GM18511 (cell line): ENCODE results near the gene ECM1.

ENCODE experiments used
- ATAC-seq: cut with Tn5 transposase; IDR thresholded peaks from one replicate; pipeline ENCODE4 v1.9.1; 2021; ENCODE audit warnings: mild to moderate bottlenecking, moderate library complexity; ENCODE audit not compliant: unreplicated experiment

Gene ECM1

DNA sequence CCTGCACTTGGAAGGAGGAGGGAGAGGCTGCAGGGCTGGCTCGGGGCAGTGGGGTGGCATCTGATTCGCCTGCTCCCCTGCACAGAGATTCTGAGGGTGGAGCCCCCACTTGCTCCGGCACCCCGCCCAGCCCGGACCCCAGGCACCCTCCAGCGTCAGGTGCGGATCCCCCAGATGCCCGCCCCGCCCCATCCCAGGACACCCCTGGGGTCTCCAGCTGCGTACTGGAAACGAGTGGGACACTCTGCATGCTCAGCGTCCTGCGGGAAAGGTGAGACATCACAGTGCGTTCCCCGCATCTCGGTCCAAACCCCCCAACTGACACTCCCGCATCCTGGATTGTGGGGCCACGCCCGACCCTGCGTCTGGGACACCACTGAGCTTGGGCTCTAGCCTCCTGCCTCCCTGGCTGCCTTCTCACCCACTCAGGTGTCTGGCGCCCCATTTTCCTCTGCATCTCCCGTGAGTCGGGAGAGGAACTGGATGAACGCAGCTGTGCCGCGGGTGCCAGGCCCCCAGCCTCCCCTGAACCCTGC lies 49.2 kb downstream of the ECM1 start:
- no peak for ATAC-seq

DNA sequence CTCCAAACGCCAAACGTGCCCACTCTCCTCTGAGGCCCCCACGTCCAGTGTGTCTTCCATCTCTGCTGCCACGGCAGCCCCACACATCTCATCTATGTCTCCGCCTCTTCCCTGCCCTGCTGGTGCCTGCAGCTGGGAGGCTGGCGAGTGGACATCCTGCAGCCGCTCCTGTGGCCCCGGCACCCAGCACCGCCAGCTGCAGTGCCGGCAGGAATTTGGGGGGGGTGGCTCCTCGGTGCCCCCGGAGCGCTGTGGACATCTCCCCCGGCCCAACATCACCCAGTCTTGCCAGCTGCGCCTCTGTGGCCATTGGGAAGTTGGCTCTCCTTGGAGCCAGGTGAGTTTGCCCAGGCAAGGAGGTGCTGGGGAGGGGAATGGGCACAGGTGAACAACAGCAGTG lies 49.9 kb downstream of the ECM1 start:
- ATAC-seq = no peak

DNA sequence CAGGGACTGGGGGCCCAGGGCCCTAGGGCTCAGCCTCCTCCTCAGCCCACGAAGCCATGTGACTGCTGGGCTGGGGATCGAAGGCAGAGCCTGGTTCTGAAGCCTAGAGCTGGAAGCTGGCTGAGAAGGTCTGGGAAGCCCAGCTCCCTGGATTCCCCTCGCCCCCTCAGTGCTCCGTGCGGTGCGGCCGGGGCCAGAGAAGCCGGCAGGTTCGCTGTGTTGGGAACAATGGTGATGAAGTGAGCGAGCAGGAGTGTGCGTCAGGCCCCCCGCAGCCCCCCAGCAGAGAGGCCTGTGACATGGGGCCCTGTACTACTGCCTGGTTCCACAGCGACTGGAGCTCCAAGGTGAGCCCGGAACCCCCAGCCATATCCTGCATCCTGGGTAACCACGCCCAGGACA lies 50.4 kb downstream of the ECM1 start:
- no peak for ATAC-seq

DNA sequence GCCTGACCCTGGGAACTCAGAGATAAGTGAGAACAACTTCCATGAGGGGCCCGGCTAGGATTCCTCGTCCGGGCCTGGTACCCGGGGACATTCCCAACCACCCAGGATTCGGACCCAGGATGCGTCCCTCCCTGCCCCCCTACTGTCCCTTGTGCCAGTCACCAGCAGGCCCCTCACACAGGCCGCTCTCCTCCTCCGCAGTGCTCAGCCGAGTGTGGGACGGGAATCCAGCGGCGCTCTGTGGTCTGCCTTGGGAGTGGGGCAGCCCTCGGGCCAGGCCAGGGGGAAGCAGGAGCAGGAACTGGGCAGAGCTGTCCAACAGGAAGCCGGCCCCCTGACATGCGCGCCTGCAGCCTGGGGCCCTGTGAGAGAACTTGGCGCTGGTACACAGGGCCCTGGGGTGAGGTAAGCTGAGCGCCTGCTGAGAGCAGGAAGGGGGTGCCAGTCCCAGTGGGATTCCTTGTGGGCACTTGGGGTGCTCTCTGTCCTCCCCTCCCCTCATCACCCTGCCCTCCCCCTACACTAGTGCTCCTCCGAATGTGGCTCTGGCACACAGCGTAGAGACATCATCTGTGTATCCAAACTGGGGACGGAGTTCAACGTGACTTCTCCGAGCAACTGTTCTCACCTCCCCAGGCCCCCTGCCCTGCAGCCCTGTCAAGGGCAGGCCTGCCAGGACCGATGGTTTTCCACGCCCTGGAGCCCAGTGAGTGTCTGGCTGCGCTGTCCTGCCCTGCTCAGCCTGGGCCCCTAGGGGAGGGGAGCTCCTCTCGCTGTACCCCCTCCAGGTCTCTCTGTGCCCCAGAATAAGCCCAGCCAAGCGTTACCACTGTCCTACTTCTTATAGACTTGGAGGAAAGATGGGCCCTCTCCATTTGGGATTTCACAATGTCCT lies 51.1 kb downstream of the ECM1 start:
- ATAC-seq = no peak

DNA sequence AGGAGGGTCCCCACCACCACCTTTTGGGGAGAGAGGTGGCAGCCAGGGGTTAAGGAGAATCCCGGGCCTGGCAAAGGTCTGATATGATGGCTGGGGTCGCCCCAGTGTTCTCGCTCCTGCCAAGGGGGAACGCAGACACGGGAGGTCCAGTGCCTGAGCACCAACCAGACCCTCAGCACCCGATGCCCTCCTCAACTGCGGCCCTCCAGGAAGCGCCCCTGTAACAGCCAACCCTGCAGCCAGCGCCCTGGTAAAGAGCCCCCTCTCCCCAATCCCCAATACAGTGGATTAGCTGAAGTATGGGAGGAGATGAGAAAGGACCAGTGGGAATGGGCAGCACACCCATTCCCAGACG lies 51.7 kb downstream of the ECM1 start:
- ATAC-seq = no peak

DNA sequence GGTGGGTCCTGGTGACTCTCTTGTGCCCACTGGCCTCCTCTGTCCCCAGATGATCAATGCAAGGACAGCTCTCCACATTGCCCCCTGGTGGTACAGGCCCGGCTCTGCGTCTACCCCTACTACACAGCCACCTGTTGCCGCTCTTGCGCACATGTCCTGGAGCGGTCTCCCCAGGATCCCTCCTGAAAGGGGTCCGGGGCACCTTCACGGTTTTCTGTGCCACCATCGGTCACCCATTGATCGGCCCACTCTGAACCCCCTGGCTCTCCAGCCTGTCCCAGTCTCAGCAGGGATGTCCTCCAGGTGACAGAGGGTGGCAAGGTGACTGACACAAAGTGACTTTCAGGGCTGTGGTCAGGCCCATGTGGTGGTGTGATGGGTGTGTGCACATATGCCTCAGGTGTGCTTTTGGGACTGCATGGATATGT lies 52.1 kb downstream of the ECM1 start:
- no peak for ATAC-seq

DNA sequence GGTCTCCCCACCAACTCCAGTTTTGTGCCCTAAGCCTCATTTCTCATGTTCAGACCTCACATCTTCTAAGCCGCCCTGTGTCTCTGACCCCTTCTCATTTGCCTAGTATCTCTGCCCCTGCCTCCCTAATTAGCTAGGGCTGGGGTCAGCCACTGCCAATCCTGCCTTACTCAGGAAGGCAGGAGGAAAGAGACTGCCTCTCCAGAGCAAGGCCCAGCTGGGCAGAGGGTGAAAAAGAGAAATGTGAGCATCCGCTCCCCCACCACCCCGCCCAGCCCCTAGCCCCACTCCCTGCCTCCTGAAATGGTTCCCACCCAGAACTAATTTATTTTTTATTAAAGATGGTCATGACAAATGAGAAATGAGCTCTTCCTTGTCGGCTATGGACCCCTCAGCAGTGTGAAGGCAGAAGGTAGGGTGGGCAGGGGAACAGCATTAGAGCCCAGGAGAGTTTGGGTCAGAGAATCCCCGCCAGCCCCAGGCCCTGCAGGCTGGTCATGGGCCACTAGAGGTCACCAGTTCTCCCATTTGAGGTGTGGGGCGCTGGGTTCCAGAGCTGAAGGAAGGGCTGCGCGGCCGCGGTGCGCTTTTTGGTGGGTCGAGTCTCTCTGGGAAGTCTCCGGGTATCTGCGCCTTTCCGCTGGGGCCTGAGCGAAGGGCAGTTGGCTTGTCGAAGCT lies 52.8 kb downstream of the ECM1 start:
- peak; percentile 39 for ATAC-seq

DNA sequence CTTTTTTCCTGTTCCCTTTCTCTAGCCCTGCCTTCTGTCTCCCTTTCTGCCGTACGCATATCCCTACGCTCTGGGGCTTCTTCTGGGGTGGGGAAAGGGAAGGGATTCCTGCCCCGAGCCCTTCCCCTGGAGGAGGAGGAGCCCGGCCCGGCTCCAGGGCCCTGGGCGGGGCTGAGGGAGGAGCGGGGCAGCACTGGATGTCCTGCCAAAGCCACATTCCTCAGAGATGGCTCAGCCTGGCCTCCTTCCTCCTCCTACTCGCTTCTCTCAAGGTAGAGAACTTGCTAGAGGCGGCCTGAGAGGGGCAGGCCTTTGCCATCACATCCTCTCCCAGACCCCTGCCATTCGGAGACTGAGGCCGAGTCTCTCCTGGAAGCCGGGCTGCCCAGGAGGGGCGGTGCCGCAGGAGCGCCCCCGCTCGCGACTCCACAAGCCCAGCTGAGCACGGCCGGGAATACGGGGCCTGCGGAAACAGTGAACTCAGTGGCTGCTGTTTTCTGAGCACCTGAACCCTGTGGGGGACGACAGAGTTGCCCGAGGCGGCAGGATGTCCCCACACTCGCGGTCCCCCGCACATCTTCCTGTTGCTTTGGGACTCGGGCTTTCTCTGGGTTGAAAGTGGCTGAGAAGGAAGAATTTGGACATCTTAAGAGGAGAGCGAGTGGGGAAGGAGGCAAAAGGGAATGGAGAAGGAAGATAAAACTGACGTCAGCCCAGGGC lies 53.5 kb downstream of the ECM1 start:
- ATAC-seq = peak; percentile 19

DNA sequence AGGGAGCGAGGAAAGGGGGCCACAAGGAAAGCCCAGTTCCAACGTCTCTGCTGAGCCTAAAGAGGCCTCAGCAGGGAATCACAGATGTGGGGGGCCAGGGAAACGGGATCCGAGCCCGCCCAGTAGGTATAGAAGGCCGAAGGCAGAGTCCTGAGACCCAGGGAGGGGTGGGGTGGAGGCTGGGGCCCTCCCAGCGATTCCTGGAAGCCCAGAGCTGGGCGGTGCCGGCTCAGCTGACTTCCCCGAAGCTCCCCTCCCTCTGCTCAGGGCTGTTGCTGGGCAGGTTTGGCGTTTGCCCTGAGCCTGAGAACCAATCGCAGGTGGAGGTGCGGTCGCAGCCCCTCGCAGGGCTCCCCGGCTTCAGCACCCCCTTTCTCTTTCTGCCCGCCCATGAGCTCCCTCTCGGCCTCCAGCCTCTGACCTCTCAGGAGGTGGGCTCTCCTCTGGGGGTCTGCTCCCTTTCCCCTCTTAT lies 54.1 kb downstream of the ECM1 start:
- peak; percentile 46 for ATAC-seq

DNA sequence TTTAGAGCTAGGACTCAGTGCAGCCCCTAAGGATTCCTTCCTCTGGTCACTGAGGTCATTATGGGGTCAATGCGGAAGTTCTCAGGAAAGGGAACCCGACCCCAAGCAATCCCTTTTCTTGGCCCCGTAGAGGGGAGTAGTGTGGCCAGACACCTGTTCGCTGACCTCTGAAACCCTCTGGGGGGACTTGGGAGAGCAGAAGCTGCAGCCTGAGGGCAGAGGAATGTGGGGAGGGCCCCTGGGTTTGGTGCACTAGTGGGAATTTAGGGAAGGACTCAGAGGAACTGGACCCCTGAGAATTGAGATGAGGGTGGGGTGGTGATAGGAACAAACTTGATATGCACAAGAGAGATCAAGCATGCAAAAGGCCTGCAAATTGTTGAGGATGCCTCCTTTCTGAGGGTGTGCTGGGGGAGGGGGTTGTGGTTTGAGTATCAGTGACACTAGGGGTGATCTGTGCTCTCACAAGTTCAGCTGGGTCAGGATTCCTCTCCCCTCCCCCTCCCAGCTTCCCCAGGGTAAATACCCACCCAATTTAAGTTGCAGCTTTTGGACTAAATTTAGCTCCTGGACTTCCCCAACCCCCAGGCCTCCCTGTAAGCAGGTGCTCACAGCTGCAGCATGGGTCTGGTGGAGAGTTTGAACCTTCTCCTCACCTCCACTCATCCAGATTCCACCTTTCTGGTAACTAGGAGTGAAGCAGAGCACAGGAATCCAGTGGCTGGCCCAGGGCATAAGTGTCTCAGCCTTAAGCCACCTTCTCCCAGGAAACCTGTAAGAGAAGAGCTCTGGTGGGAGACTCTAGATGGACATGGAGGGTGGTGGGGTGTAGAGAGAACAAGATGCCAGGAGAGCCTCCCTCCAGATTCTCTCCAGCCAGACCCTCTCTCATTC lies 54.8 kb downstream of the ECM1 start:
- ATAC-seq = peak; percentile 44
